A549 (cell line): Measurements from ENCODE around the gene GJB5. TPM values are rescaled to one million over a fixed set of nuclear protein-coding genes. Genes with fewer than 3 reads are reported as not detected.

Experiments used
- ATAC-seq, 2 experiments: fragments of 200-7000 bp in 1 of 2; fragments of >200 bp in 1 of 2; cut with Nextera tagmentation in 1 of 2; cut with Tn5 transposase in 1 of 2; 3 replicates each; pipeline versions ENCODE4 v1.8.0 to v1.9.1; 2018 to 2020; ENCODE audit warnings: mild to moderate bottlenecking in 1 of 2, moderate library complexity in 1 of 2
- CTCF ChIA-PET: fragments of 300-600 bp; sonication (Branson Sonifier 250); formaldehyde crosslinking; extraction: SDS; loops from one replicate; lab custom pipeline; 2021; ENCODE audit warnings: antibody characterized with exemption, inconsistent platforms; lab: Yijun Ruan, JAX
- POLR2A ChIA-PET: fragments of 350-600 bp; formaldehyde crosslinking; extraction: SDS; loops from one replicate; lab custom pipeline; 2021; ENCODE audit warnings: antibody characterized with exemption, inconsistent platforms; lab: Yijun Ruan, JAX
- DNase-seq, 2 experiments: peaks; one replicate each; pipeline versions ENCODE4 v3.0.0 to v3.0.0-alpha.2; 2011 to 2016; ENCODE audit warnings: low read depth in 1 of 2, low spot score in 1 of 2
- FAIRE-seq: peaks from 2 replicates; lab custom pipeline; 2011; peaks lifted over from hg19 to GRCh38; lab: Jason Lieb, UNC
- H3K27ac ChIP-seq, 2 experiments: fragments of >200 bp; sonication (Bioruptor Twin); formaldehyde crosslinking; 3 replicates each; pipeline ENCODE4 v1.5.1; 2016 to 2017
- H3K4me1 ChIP-seq: fragments of >200 bp; sonication (Bioruptor Twin); formaldehyde crosslinking; 3 replicates; pipeline ENCODE4 v1.6.1; 2016
- H3K4me2 ChIP-seq: fragments of >200 bp; sonication (Bioruptor Twin); formaldehyde crosslinking; 3 replicates; pipeline ENCODE4 v1.6.1; 2016
- H3K4me3 ChIP-seq: fragments of >200 bp; sonication (Bioruptor Twin); formaldehyde crosslinking; 3 replicates; pipeline ENCODE4 v1.5.1; 2016
- H3K9me3 ChIP-seq: fragments of >200 bp; sonication (Bioruptor Twin); formaldehyde crosslinking; 3 replicates; pipeline ENCODE4 v1.6.1; 2016
- CHD4 ChIP-seq: fragments of 200-600 bp; sonication (generic); IDR thresholded peaks from 2 replicates; pipeline ENCODE4 v1.6.1; 2016; ENCODE audit warnings: antibody characterized with exemption, mild to moderate bottlenecking, borderline replicate concordance
- E2F6 ChIP-seq: IDR thresholded peaks from 2 replicates; pipeline ENCODE4 v1.6.1; 2012; ENCODE audit warnings: low read depth, borderline replicate concordance
- EHF ChIP-seq: fragments of 250-450 bp; sonication (Bioruptor Pico); IDR thresholded peaks from 2 replicates; pipeline ENCODE4 v1.5.0; 2020; ENCODE audit warnings: mild to moderate bottlenecking
- ELK1 ChIP-seq: fragments of 150-350 bp; IDR thresholded peaks from 2 replicates; pipeline ENCODE4 v1.6.1; 2014; ENCODE audit warnings: low read depth, mild to moderate bottlenecking, low read length
- EP300 ChIP-seq, 2 experiments: fragments of >200 bp; sonication (Bioruptor Twin); formaldehyde crosslinking; IDR thresholded peaks; 2 replicates in 1 of 2; 3 replicates in 1 of 2; pipeline ENCODE4 v1.6.1; 2016 to 2017
- GATA3 ChIP-seq: IDR thresholded peaks from 2 replicates; pipeline ENCODE4 v1.6.1; 2012; ENCODE audit warnings: borderline replicate concordance
- HES2 ChIP-seq: fragments of >200 bp; sonication (Bioruptor Twin); formaldehyde crosslinking; IDR thresholded peaks from 2 replicates; pipeline ENCODE4 v1.6.1; 2016
- HEYL ChIP-seq: fragments of 250-450 bp; sonication (Bioruptor Pico); IDR thresholded peaks from 2 replicates; pipeline ENCODE4 v1.8.0; 2021; ENCODE audit warnings: mild to moderate bottlenecking, moderate library complexity
- HOXA7 ChIP-seq: fragments of 250-450 bp; sonication (Bioruptor Pico); IDR thresholded peaks from 2 replicates; pipeline ENCODE4 v1.5.0; 2020; ENCODE audit warnings: mild to moderate bottlenecking, moderate library complexity
- HOXB13 ChIP-seq: fragments of 250-450 bp; sonication (Bioruptor Pico); IDR thresholded peaks from 2 replicates; pipeline ENCODE4 v1.5.0; 2020; ENCODE audit warnings: low read depth, mild to moderate bottlenecking, moderate library complexity
- KDM5A ChIP-seq: fragments of 200-600 bp; sonication (generic); IDR thresholded peaks from 2 replicates; pipeline ENCODE4 v1.6.1; 2016; ENCODE audit warnings: antibody characterized with exemption, mild to moderate bottlenecking
- MAX ChIP-seq: IDR thresholded peaks from 2 replicates; pipeline ENCODE4 v1.6.1; 2012
- MYC ChIP-seq: IDR thresholded peaks from 2 replicates; pipeline ENCODE4 v1.6.1; 2012; ENCODE audit warnings: mild to moderate bottlenecking, inconsistent platforms, low read length, improper control_type of control experiment, borderline replicate concordance
- NPAS2 ChIP-seq: fragments of 250-450 bp; sonication (Bioruptor Pico); IDR thresholded peaks from 2 replicates; pipeline ENCODE4 v1.8.0; 2022; ENCODE audit warnings: mild to moderate bottlenecking, moderate library complexity, borderline replicate concordance
- NR3C1 ChIP-seq: fragments of >200 bp; sonication (Bioruptor Twin); formaldehyde crosslinking; IDR thresholded peaks from 3 replicates; pipeline ENCODE4 v1.6.1; 2017
- PHF8 ChIP-seq: fragments of 200-600 bp; sonication (generic); IDR thresholded peaks from 2 replicates; pipeline ENCODE4 v1.6.1; 2016; ENCODE audit warnings: low read depth, mild to moderate bottlenecking, antibody characterized with exemption, moderate library complexity, borderline replicate concordance
- POLR2A ChIP-seq: IDR thresholded peaks from 2 replicates; pipeline ENCODE4 v1.6.1; 2012; ENCODE audit warnings: mild to moderate bottlenecking, low read length
- RAD21 ChIP-seq, 2 experiments: fragments of >200 bp in 1 of 2; sonication (Bioruptor Twin) in 1 of 2; formaldehyde crosslinking in 1 of 2; IDR thresholded peaks in 1 of 2; conservative IDR thresholded peaks in 1 of 2; 2 replicates in 1 of 2; 3 replicates in 1 of 2; pipeline ENCODE4 v1.6.1; 2012 to 2018; ENCODE audit warnings: inconsistent platforms in 1 of 2
- RARB ChIP-seq: fragments of 250-450 bp; sonication (Bioruptor Pico); IDR thresholded peaks from 2 replicates; pipeline ENCODE4 v1.8.0; 2021; ENCODE audit warnings: mild to moderate bottlenecking, moderate library complexity
- RCOR1 ChIP-seq: fragments of 150-350 bp; IDR thresholded peaks from 2 replicates; pipeline ENCODE4 v1.6.1; 2014; ENCODE audit warnings: antibody characterized with exemption, low read length, low read depth
- RFX5 ChIP-seq: fragments of 450-650 bp; IDR thresholded peaks from 2 replicates; pipeline ENCODE4 v1.7.1; 2014; ENCODE audit warnings: antibody characterized with exemption, mild to moderate bottlenecking, moderate library complexity
- SMC3 ChIP-seq: fragments of >200 bp; sonication (Bioruptor Twin); formaldehyde crosslinking; IDR thresholded peaks from 3 replicates; pipeline ENCODE4 v1.6.1; 2018; ENCODE audit warnings: inconsistent platforms
- ZFP36 ChIP-seq: fragments of 450-650 bp; IDR thresholded peaks from 2 replicates; pipeline ENCODE4 v1.6.1; 2014; ENCODE audit warnings: borderline replicate concordance; ENCODE audit not compliant: partially characterized antibody
- ZNF302 ChIP-seq: fragments of 250-450 bp; sonication (Bioruptor Pico); IDR thresholded peaks from 2 replicates; pipeline ENCODE4 v1.9.0; 2021; ENCODE audit warnings: inconsistent platforms, mild to moderate bottlenecking, moderate library complexity
- WGBS: methylation state at CpG from one replicate; pipeline ENCODE4 v1.1.6; 2017; ENCODE audit errors: missing lambda C conversion rate; 5-methylcytosine and 5-hydroxymethylcytosine counted together
- polyA plus RNA-seq, 4 experiments: library from polyadenylated mRNA; depleted of rRNA in 3 of 4; stranded (reverse); fragments of >200 nt; fragmentation: RNase III in 1 of 4; extraction: RNeasy Plus Mini Kit Qiagen cat#74134 plus additional on column Dnase treatment in 1 of 4; gene quantifications; 2 replicates in 3 of 4; 3 replicates in 1 of 4; pipeline ENCODE4 v1.2.3, GENCODE V29; 2011 to 2017

The GJB5 gene
- polyA plus RNA-seq, 2 of the 4 experiments (the other 2 are of a cell fraction), result 0.15 to 0.16 TPM

- no peak for TF ChIP-seq CHD4
- no peak for TF ChIP-seq NR3C1
- no peak for TF ChIP-seq EHF (CRISPR knock-in tag)
- no peak for TF ChIP-seq RAD21 (conservative IDR thresholded peaks at IDR 0.05 in 1 of 2, IDR thresholded peaks at IDR 0.05 in 1 of 2)
- TF ChIP-seq ZNF302 (CRISPR knock-in tag), result no peak
- no peak for TF ChIP-seq EP300 (IDR thresholded peaks at IDR 0.05)
- TF ChIP-seq SMC3, result no peak
- no peak for TF ChIP-seq KDM5A
- no peak for TF ChIP-seq RFX5
- TF ChIP-seq ZFP36, result no peak
- ATAC-seq, result no peak
Observed at GRCh38 chr1:34794790-34795180, 39.9 kb downstream of the GJB5 start.

GRCh38 chr1:34795916-34796315, 41.1 kb downstream of the GJB5 start:
- ATAC-seq, result no peak
- Histone ChIP-seq H3K9me3 (no peaks in the 10 kb centered on the region), H3K4me2 (no peak overlapping the region), H3K27ac (no peak overlapping the region), H3K4me1 (no peaks in the 10 kb centered on the region), H3K4me3 (no peak overlapping the region)
- CTCF ChIA-PET, result interaction anchor here (1.0 to 1.5 kb wide), 2 partner anchors 9 to 56 kb away, joined by 3 read pairs; no protein-coding TSS in a partner anchor
- no peak for FAIRE-seq
- WGBS, result 63% methylated on average over 6 of the region's 6 CpGs
- DNase-seq, result no peak
- TF ChIP-seq SMC3, result no peak
- TF ChIP-seq NPAS2 (CRISPR knock-in tag), result no peak
- TF ChIP-seq EHF (CRISPR knock-in tag), result no peak
- TF ChIP-seq RARB (CRISPR knock-in tag), result no peak
- TF ChIP-seq RCOR1, result no peak
- no peak for TF ChIP-seq HES2
- no peak for TF ChIP-seq ELK1
- TF ChIP-seq PHF8, result no peak
- POLR2A ChIA-PET, result no interaction called here

More at GRCh38 chr1:34794790-34795180, 39.9 kb downstream of the GJB5 start:
- Histone ChIP-seq H3K4me2 (no peak overlapping the region), H3K4me1 (no peaks in the 10 kb centered on the region), H3K9me3 (no peaks in the 10 kb centered on the region), H3K4me3 (no peak overlapping the region), H3K27ac (no peak overlapping the region)
- DNase-seq (no peak), FAIRE-seq (no peak)
- POLR2A ChIA-PET, result no interaction called here
- 79% methylated on average over 6 of the region's 12 CpGs for WGBS
- CTCF ChIA-PET, result no interaction called here

GRCh38 chr1:34796990-34797389, 42.1 kb downstream of the GJB5 start:
- CTCF ChIA-PET, result interaction anchor here (0.9 to 1.5 kb wide), 5 partner anchors 11 to 502 kb away, joined by 3 to 5 read pairs (median 3); no protein-coding TSS in a partner anchor
- ATAC-seq (no peak), DNase-seq (no peak), FAIRE-seq (no peak)
- Histone ChIP-seq H3K9me3 (no peaks in the 10 kb centered on the region), H3K4me3 (no peak overlapping the region), H3K27ac (no peak overlapping the region), H3K4me2 (no peak overlapping the region), H3K4me1 (no peaks in the 10 kb centered on the region)
- 58% methylated on average over 6 of the region's 6 CpGs for WGBS
- no peak for TF ChIP-seq ZFP36
- TF ChIP-seq E2F6, result no peak
- TF ChIP-seq NR3C1, result no peak
- no peak for TF ChIP-seq GATA3
- TF ChIP-seq POLR2A, result no peak
- TF ChIP-seq HEYL, result no peak
- TF ChIP-seq MAX, result no peak
- TF ChIP-seq HOXB13 (CRISPR knock-in tag), result no peak
- TF ChIP-seq MYC, result no peak
- TF ChIP-seq HOXA7 (CRISPR knock-in tag), result no peak
- TF ChIP-seq NPAS2 (CRISPR knock-in tag), result no peak
- no peak for TF ChIP-seq RAD21 (conservative IDR thresholded peaks at IDR 0.05 in 1 of 2, IDR thresholded peaks at IDR 0.05 in 1 of 2)
- no peak for TF ChIP-seq ZNF302 (CRISPR knock-in tag)
- POLR2A ChIA-PET, result no interaction called here
